K562 (cell line): Measurements from ENCODE around the gene SLC7A5. TPM values are rescaled to one million over a fixed set of nuclear protein-coding genes. Genes with fewer than 3 reads are reported as not detected.
A peak's percentile ranks its signal among the peaks of the same experiment; 100 is the strongest.

Experiments used
- CBX2 ChIP-seq: fragments of 200-600 bp; sonication (generic); IDR thresholded peaks from one replicate; pipeline ENCODE4 v1.6.1; 2012; ENCODE audit warnings: mild to moderate bottlenecking, low read length, inconsistent platforms; ENCODE audit not compliant: insufficient read depth, poor library complexity, severe bottlenecking
- CBX5 ChIP-seq: IDR thresholded peaks from 2 replicates; pipeline ENCODE4 v1.6.1; 2014; ENCODE audit warnings: low read depth, borderline replicate concordance
- CHCHD3 ChIP-seq: fragments of 250-450 bp; sonication (Bioruptor Pico); IDR thresholded peaks from 2 replicates; pipeline ENCODE4 v2.1.2; 2022; ENCODE audit warnings: mild to moderate bottlenecking
- CHD1 ChIP-seq: fragments of 200-600 bp; sonication (generic); IDR thresholded peaks from one replicate; pipeline ENCODE4 v1.6.1; 2012; ENCODE audit warnings: mild to moderate bottlenecking, moderate library complexity, low read length, inconsistent platforms
- CREBBP ChIP-seq: IDR thresholded peaks from one replicate; pipeline ENCODE4 v1.6.1; 2012; ENCODE audit warnings: low read depth, mild to moderate bottlenecking, control low read depth, inconsistent platforms, low read length
- FOXA3 ChIP-seq, 2 experiments: fragments of 450-650 bp in 1 of 2; sonication (generic) in 1 of 2; formaldehyde crosslinking; IDR thresholded peaks in 1 of 2; conservative IDR thresholded peaks in 1 of 2; 2 replicates each; pipeline versions ENCODE4 v1.4.0 to v1.8.0; 2020 to 2022; ENCODE audit warnings: mild to moderate bottlenecking in 2 of 2, missing genetic modification reagents in 1 of 2
- HDAC2 ChIP-seq: fragments of 450-650 bp; IDR thresholded peaks from 2 replicates; pipeline ENCODE4 v1.6.1; 2016; ENCODE audit warnings: mild to moderate bottlenecking
- HDAC3 ChIP-seq: fragments of 450-650 bp; IDR thresholded peaks from 2 replicates; pipeline ENCODE4 v1.6.1; 2018; ENCODE audit warnings: borderline replicate concordance, mild to moderate bottlenecking, moderate library complexity; ENCODE audit not compliant: partially characterized antibody
- KLF6 ChIP-seq: fragments of 250-450 bp; sonication (Bioruptor Pico); IDR thresholded peaks from 2 replicates; pipeline ENCODE4 v1.4.0; 2020; ENCODE audit warnings: mild to moderate bottlenecking, moderate library complexity, borderline replicate concordance
- MCM2 ChIP-seq: fragments of 450-650 bp; IDR thresholded peaks from 2 replicates; pipeline ENCODE4 v1.6.1; 2017; ENCODE audit warnings: low read depth, mild to moderate bottlenecking
- MCM5 ChIP-seq: fragments of 450-650 bp; IDR thresholded peaks from 2 replicates; pipeline ENCODE4 v1.6.1; 2016; ENCODE audit warnings: low read depth
- PHF8 ChIP-seq: fragments of 200-600 bp; sonication (generic); IDR thresholded peaks from 2 replicates; pipeline ENCODE4 v1.6.1; 2012; ENCODE audit warnings: mixed run types, mild to moderate bottlenecking, inconsistent platforms, low read length, moderate library complexity, borderline replicate concordance
- TAF15 ChIP-seq: fragments of 200-400 bp; formaldehyde crosslinking; IDR thresholded peaks from 2 replicates; pipeline ENCODE4 v1.6.1; 2017; ENCODE audit warnings: mild to moderate bottlenecking, low read depth, low read length, moderate library complexity
- ZBTB8A ChIP-seq: fragments of 450-650 bp; IDR thresholded peaks from 2 replicates; pipeline ENCODE4 v1.6.1; 2018; ENCODE audit warnings: mild to moderate bottlenecking, moderate library complexity; ENCODE audit not compliant: partially characterized antibody
- ZNF561 ChIP-seq: fragments of 450-650 bp; formaldehyde crosslinking; conservative IDR thresholded peaks from 2 replicates; pipeline ENCODE4 v1.4.0; 2020; ENCODE audit warnings: mild to moderate bottlenecking, moderate library complexity
- ZNF57 ChIP-seq: fragments of 450-650 bp; formaldehyde crosslinking; IDR thresholded peaks from 2 replicates; pipeline ENCODE4 v1.4.0; 2020; ENCODE audit warnings: mild to moderate bottlenecking, moderate library complexity
- ZNF584 ChIP-seq: fragments of 200-800 bp; sonication (Bioruptor generic); IDR thresholded peaks from 2 replicates; pipeline ENCODE4 v1.6.1; 2016; ENCODE audit warnings: low read depth, mild to moderate bottlenecking, missing genetic modification characterization, missing compliant biosample characterization
- ZNF586 ChIP-seq: fragments of 450-650 bp; formaldehyde crosslinking; conservative IDR thresholded peaks from 2 replicates; pipeline ENCODE4 v1.4.0; 2020; ENCODE audit warnings: mild to moderate bottlenecking, moderate library complexity
- polyA plus RNA-seq, 8 experiments: library from polyadenylated mRNA; depleted of rRNA in 4 of 8; stranded (reverse) in 5 of 8; unstranded in 3 of 8; fragments of >200 nt; fragmentation: Nextera tagmentation in 2 of 8; fragmentation: Illumina TruSeq in 1 of 8; extraction: Ambion mirVana in 2 of 8; extraction: Trizol in 1 of 8; gene quantifications; 2 replicates each; pipeline versions ENCODE4 v1.2.1 to v1.2.3, GENCODE V29; 2011 to 2014; ENCODE audit warnings: inconsistent platforms in 1 of 8, missing spikeins in 1 of 8
- total RNA-seq, 7 experiments: library from RNA; depleted of rRNA in 6 of 7; stranded (reverse); fragments of >200 nt in 6 of 7; fragmentation: Illumina TruSeq in 2 of 7; extraction: Trizol in 2 of 7; gene quantifications; 2 replicates each; pipeline versions ENCODE4 v1.2.1 to v1.2.3, GENCODE V29; 2011 to 2021; ENCODE audit warnings: low replicate concordance in 1 of 7
- TF ChIP-seq, protein P1 (sequence below): fragments of 200-800 bp; sonication (Bioruptor generic); IDR thresholded peaks from 2 replicates; pipeline ENCODE4 v1.6.1; 2017; ENCODE audit warnings: missing genetic modification characterization, missing compliant biosample characterization
- TF ChIP-seq, protein P2 (sequence below): fragments of 450-650 bp; IDR thresholded peaks from 2 replicates; pipeline ENCODE4 v1.6.1; 2016; ENCODE audit warnings: antibody characterized with exemption
- TF ChIP-seq, protein P3 (sequence below): fragments of 450-650 bp; formaldehyde crosslinking; IDR thresholded peaks from 2 replicates; pipeline ENCODE4 v1.4.0; 2022; ENCODE audit warnings: missing genetic modification characterization
- TF ChIP-seq, protein P4 (sequence below): fragments of 450-650 bp; IDR thresholded peaks from 2 replicates; pipeline ENCODE4 v1.6.1; 2016; ENCODE audit warnings: missing biosample characterization, missing genetic modification characterization

The SLC7A5 gene
- total and polyA plus RNA-seq, 9 of the 15 experiments (the other 6 are each of a cell fraction or from before 2014, with no cell fraction given): 1.9 to 220 (median 18.6) TPM

DNA sequence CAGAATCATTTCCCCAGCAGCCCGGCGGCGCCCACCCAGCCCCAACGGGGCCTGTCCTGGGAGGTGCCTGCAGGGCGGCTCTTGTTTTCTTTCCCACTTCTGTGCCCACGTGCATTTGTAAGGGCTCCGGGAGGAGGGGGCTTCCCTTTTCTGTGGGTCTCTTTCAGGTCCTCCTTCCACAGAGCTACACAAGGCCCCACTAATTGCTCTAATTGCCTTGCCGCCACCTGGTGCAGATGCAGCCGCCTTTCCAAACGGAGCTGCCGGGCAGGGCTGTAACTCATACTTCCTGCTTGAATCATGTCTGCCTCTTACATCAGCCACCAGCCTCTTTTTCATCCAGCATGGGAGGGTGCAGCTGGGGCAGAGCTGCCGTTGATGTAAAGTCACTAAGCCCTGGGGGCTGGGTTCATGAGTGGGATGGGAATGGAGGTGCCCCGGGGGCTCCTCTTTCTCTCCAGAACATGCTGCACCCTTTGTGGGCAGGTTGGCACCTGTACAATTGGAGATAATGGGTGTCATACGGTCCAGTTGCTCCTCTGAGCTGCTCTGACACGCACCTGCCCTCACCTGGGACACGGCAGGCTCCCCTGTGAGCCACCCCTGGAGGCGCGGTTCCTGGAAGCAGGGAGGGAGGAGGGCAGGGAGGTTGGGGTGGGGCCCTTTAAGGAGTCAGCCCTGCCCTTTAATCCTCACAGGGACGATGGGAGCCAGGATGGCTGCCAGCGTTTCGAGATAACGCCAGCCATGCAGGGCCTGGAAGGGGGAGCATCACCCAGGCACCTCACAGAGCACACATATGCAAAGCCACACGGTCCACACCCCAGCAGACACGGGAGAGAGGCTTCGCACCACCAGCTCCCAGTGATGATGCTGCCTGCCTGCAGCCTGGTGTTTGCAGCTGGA is 62.4 kb downstream of the SLC7A5 start (continued):
- TF ChIP-seq CBX5 (no peak), PHF8 (peak; percentile 28; the same call in 1 of the 2 replicates), TAF15 (no peak), MCM5 (no peak), CHD1 (no peak), KLF6 (CRISPR knock-in tag) (peak; percentile 83; the same call in 1 of the 2 replicates), CHCHD3 (CRISPR knock-in tag) (no peak), ZNF586 (peak; percentile 86), HDAC2 (peak; percentile 50; the same call in 1 of the 2 replicates), HDAC3 (peak; percentile 18), MCM2 (no peak), ZNF57 (no peak), ZNF584 (peak; percentile 96), ZNF561 (CRISPR knock-in tag) (no peak), ZBTB8A (no peak), CBX2 (no peak), CREBBP (no peak), FOXA3 (CRISPR knock-in tag; conservative IDR thresholded peaks at IDR 0.05 in 1 of 2, IDR thresholded peaks at IDR 0.05 in 1 of 2) (no peak)
- TF ChIP-seq, protein P1, sequence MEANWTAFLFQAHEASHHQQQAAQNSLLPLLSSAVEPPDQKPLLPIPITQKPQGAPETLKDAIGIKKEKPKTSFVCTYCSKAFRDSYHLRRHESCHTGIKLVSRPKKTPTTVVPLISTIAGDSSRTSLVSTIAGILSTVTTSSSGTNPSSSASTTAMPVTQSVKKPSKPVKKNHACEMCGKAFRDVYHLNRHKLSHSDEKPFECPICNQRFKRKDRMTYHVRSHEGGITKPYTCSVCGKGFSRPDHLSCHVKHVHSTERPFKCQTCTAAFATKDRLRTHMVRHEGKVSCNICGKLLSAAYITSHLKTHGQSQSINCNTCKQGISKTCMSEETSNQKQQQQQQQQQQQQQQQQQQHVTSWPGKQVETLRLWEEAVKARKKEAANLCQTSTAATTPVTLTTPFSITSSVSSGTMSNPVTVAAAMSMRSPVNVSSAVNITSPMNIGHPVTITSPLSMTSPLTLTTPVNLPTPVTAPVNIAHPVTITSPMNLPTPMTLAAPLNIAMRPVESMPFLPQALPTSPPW (CRISPR knock-in tag): peak; percentile 60
- TF ChIP-seq, protein P2, sequence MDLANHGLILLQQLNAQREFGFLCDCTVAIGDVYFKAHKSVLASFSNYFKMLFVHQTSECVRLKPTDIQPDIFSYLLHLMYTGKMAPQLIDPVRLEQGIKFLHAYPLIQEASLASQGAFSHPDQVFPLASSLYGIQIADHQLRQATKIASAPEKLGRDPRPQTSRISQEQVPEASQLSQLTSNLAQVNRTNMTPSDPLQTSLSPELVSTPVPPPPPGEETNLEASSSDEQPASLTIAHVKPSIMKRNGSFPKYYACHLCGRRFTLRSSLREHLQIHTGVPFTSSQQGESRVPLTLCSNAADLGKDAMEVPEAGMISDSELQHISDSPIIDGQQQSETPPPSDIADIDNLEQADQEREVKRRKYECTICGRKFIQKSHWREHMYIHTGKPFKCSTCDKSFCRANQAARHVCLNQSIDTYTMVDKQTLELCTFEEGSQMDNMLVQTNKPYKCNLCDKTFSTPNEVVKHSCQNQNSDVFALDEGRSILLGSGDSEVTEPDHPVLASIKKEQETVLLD: no peak
- TF ChIP-seq, protein P3, sequence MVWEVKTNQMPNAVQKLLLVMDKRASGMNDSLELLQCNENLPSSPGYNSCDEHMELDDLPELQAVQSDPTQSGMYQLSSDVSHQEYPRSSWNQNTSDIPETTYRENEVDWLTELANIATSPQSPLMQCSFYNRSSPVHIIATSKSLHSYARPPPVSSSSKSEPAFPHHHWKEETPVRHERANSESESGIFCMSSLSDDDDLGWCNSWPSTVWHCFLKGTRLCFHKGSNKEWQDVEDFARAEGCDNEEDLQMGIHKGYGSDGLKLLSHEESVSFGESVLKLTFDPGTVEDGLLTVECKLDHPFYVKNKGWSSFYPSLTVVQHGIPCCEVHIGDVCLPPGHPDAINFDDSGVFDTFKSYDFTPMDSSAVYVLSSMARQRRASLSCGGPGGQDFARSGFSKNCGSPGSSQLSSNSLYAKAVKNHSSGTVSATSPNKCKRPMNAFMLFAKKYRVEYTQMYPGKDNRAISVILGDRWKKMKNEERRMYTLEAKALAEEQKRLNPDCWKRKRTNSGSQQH (CRISPR knock-in tag): no peak
- TF ChIP-seq, protein P4, sequence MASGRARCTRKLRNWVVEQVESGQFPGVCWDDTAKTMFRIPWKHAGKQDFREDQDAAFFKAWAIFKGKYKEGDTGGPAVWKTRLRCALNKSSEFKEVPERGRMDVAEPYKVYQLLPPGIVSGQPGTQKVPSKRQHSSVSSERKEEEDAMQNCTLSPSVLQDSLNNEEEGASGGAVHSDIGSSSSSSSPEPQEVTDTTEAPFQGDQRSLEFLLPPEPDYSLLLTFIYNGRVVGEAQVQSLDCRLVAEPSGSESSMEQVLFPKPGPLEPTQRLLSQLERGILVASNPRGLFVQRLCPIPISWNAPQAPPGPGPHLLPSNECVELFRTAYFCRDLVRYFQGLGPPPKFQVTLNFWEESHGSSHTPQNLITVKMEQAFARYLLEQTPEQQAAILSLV (tag): peak; percentile 48; the same call in 1 of the 2 replicates
